IMR-90 (cell line): ENCODE data around the gene EBF3. TPM values are rescaled to one million over a fixed set of nuclear protein-coding genes. Genes with fewer than 3 reads are reported as not detected.

Source experiments
- ATAC-seq: fragments of 200-7000 bp; cut with Tn5 transposase; 2 replicates; pipeline ENCODE4 v1.9.1; 2020; ENCODE audit warnings: low read depth, mild to moderate bottlenecking, moderate library complexity
- BruUV-seq: library from RNA; stranded (reverse); fragments of 400-500 nt; replicated peaks from 2 replicates; lab custom pipeline; 2021; lab: Mats Ljungman, UMichigan
- CTCF ChIA-PET: fragments of 300-600 bp; formaldehyde crosslinking; extraction: SDS; loops from one replicate; lab custom pipeline; 2021; ENCODE audit warnings: antibody characterized with exemption; lab: Yijun Ruan, JAX
- POLR2A ChIA-PET: fragments of 300-600 bp; sonication (Branson Sonifier 250); formaldehyde crosslinking; loops from one replicate; lab custom pipeline; 2022; ENCODE audit warnings: antibody characterized with exemption; ENCODE audit not compliant: unreplicated experiment; lab: Charles Lee
- DNase-seq: peaks from one replicate; pipeline ENCODE4 v3.0.0; 2013
- H2AFZ ChIP-seq: replicated peaks from 2 replicates; pipeline ENCODE3; 2013; ENCODE audit warnings: low read length, mild to moderate bottlenecking; ENCODE audit not compliant: poor library complexity
- H2AK5ac ChIP-seq: 2 replicates; pipeline ENCODE4 v1.6.1; 2013; ENCODE audit warnings: low read depth, low read length, inconsistent platforms
- H2AK9ac ChIP-seq: replicated peaks from 2 replicates; pipeline ENCODE3; 2013; ENCODE audit warnings: mild to moderate bottlenecking, low read depth, low read length, moderate library complexity; ENCODE audit not compliant: poor library complexity
- H2BK120ac ChIP-seq: 2 replicates; pipeline ENCODE4 v1.6.1; 2013; ENCODE audit warnings: low read depth, low read length, inconsistent platforms
- H2BK15ac ChIP-seq: 3 replicates; pipeline ENCODE4 v1.6.1; 2013; ENCODE audit warnings: low read depth, low read length, inconsistent platforms
- H2BK20ac ChIP-seq: 2 replicates; pipeline ENCODE4 v1.6.1; 2013; ENCODE audit warnings: low read depth, mild to moderate bottlenecking, inconsistent platforms, low read length, moderate library complexity
- H2BK5ac ChIP-seq: 2 replicates; pipeline ENCODE4 v1.6.1; 2013; ENCODE audit warnings: mild to moderate bottlenecking, low read depth, low read length, inconsistent platforms; ENCODE audit not compliant: poor library complexity, severe bottlenecking
- H3K14ac ChIP-seq: replicated peaks from 2 replicates; pipeline ENCODE4 v1.6.1; 2013; ENCODE audit warnings: low read depth, low read length, inconsistent platforms
- H3K18ac ChIP-seq: 2 replicates; pipeline ENCODE4 v1.6.1; 2013; ENCODE audit warnings: low read depth, low read length, control low read depth
- H3K23ac ChIP-seq: 2 replicates; pipeline ENCODE4 v1.6.1; 2013; ENCODE audit warnings: low read depth, low read length, inconsistent platforms
- H3K27ac ChIP-seq: 2 replicates; pipeline ENCODE4 v1.5.1; 2013; ENCODE audit warnings: mild to moderate bottlenecking, control low read depth, low read length; ENCODE audit not compliant: insufficient read depth
- H3K27me3 ChIP-seq: 2 replicates; pipeline ENCODE4 v1.6.1; 2013; ENCODE audit warnings: low read length; ENCODE audit not compliant: control insufficient read depth, insufficient read depth
- H3K36me3 ChIP-seq: 2 replicates; pipeline ENCODE4 v1.6.1; 2013; ENCODE audit warnings: low read length, mixed read lengths; ENCODE audit not compliant: control insufficient read depth, insufficient read depth
- H3K4ac ChIP-seq: 2 replicates; pipeline ENCODE4 v1.6.1; 2013; ENCODE audit warnings: low read depth, low read length, inconsistent platforms
- H3K4me1 ChIP-seq: 2 replicates; pipeline ENCODE4 v1.6.1; 2013; ENCODE audit warnings: low read length, mixed read lengths; ENCODE audit not compliant: control insufficient read depth, insufficient read depth
- H3K4me2 ChIP-seq: 2 replicates; pipeline ENCODE4 v1.6.1; 2013; ENCODE audit warnings: low read depth, mild to moderate bottlenecking, control low read depth, low read length, moderate library complexity
- H3K4me3 ChIP-seq: 2 replicates; pipeline ENCODE4 v1.5.1; 2013; ENCODE audit warnings: low read depth, mild to moderate bottlenecking, control low read depth, low read length, moderate library complexity; ENCODE audit not compliant: insufficient read depth
- H3K56ac ChIP-seq: 2 replicates; pipeline ENCODE4 v1.6.1; 2013; ENCODE audit warnings: low read length, inconsistent platforms; ENCODE audit not compliant: insufficient read depth; ENCODE audit errors: extremely low read depth
- H3K79me1 ChIP-seq, 2 experiments: 2 replicates each; pipeline ENCODE4 v1.6.1; 2013; ENCODE audit warnings: low read length in 2 of 2, inconsistent platforms in 1 of 2, low read depth in 1 of 2
- H3K9ac ChIP-seq: 2 replicates; pipeline ENCODE4 v1.6.1; 2013; ENCODE audit warnings: low read depth, low read length, control low read depth
- H3K9me1 ChIP-seq: 2 replicates; pipeline ENCODE4 v1.6.1; 2013; ENCODE audit warnings: low read length, inconsistent platforms; ENCODE audit not compliant: insufficient read depth
- H3K9me3 ChIP-seq: 2 replicates; pipeline ENCODE4 v1.6.1; 2013; ENCODE audit warnings: low read length; ENCODE audit not compliant: control insufficient read depth, insufficient read depth
- H4K20me1 ChIP-seq: 2 replicates; pipeline ENCODE4 v1.6.1; 2013; ENCODE audit warnings: low read length, inconsistent platforms; ENCODE audit not compliant: insufficient read depth
- H4K5ac ChIP-seq: 2 replicates; pipeline ENCODE4 v1.6.1; 2013; ENCODE audit warnings: mild to moderate bottlenecking, low read depth, low read length, control low read depth
- H4K8ac ChIP-seq, 2 experiments: 2 replicates each; pipeline ENCODE4 v1.6.1; 2013; ENCODE audit warnings: low read depth in 2 of 2, low read length in 2 of 2, control low read depth in 1 of 2, inconsistent platforms in 1 of 2
- H4K91ac ChIP-seq: 2 replicates; pipeline ENCODE4 v1.6.1; 2013; ENCODE audit warnings: low read depth, low read length, inconsistent platforms; ENCODE audit not compliant: insufficient read depth
- CEBPB ChIP-seq: IDR thresholded peaks from 2 replicates; pipeline ENCODE4 v1.6.1; 2012; ENCODE audit warnings: low read depth, low read length, improper control_type of control experiment
- MAZ ChIP-seq: IDR thresholded peaks from 2 replicates; pipeline ENCODE4 v1.6.1; 2012; ENCODE audit warnings: low read depth, mild to moderate bottlenecking, low read length, improper control_type of control experiment, moderate library complexity, borderline replicate concordance
- POLR2A ChIP-seq: IDR thresholded peaks from 2 replicates; pipeline ENCODE4 v1.6.1; 2012; ENCODE audit warnings: mild to moderate bottlenecking, low read depth, low read length
- RAD21 ChIP-seq: IDR thresholded peaks from 2 replicates; pipeline ENCODE4 v1.6.1; 2012; ENCODE audit warnings: low read length, improper control_type of control experiment
- RFX5 ChIP-seq: IDR thresholded peaks from 2 replicates; pipeline ENCODE4 v1.8.0; 2012; ENCODE audit warnings: low read depth, mild to moderate bottlenecking, low read length, moderate library complexity
- WGBS, 2 experiments: methylation state at CpG; one replicate each; pipeline versions ENCODE4 v1.1.5 to v1.1.7; 2013; ENCODE audit warnings: missing lambda C conversion rate in 2 of 2; ENCODE audit not compliant: insufficient read length in 1 of 2; ENCODE audit errors: extremely low coverage in 2 of 2; 5-methylcytosine and 5-hydroxymethylcytosine counted together
- dilution Hi-C: fragments of 300-500 bp; cut with HindIII; formaldehyde crosslinking; loops from one replicate; pipeline ENCODE4 v1.14.3; 2018; ENCODE audit warnings: low sequenced_read_pairs; ENCODE audit not compliant: unreplicated experiment
- in situ Hi-C: fragments of 300-500 bp; cut with MboI; formaldehyde crosslinking; loops from 3 replicates; pipeline ENCODE4 v1.14.3; 2019; ENCODE audit warnings: low sequenced_read_pairs, inconsistent platforms, mixed read lengths
- intact Hi-C: fragments of 100-400 bp; cut with micrococcal nuclease; formaldehyde crosslinking; loops from 2 replicates; pipeline ENCODE4 v1.10.0; 2022
- polyA plus RNA-seq, 3 experiments: library from polyadenylated mRNA; depleted of rRNA; stranded (reverse); fragments of >200 nt; gene quantifications; 2 replicates each; pipeline ENCODE4 v1.2.3, GENCODE V29; 2012; ENCODE audit warnings: low replicate concordance in 1 of 3
- total RNA-seq: library from RNA; depleted of rRNA; stranded (reverse); fragments of >200 nt; gene quantifications from 2 replicates; pipeline ENCODE4 v1.2.3, GENCODE V29; 2012

Gene EBF3
- total and polyA plus RNA-seq, 2 of the 4 experiments (the other 2 are of a cell fraction) = 0.36 to 0.70 TPM

GRCh38 chr10:129912986-129913695, 50.9 kb downstream of the EBF3 start:
- Histone ChIP-seq H3K23ac (no peak overlapping the region), H2AFZ (no peak overlapping the region), H4K20me1 (no peaks in the 10 kb centered on the region), H2AK9ac (no peak overlapping the region), H2BK20ac (no peak overlapping the region), H4K5ac (no peak overlapping the region), H3K9me1 (no peaks in the 10 kb centered on the region), H2BK120ac (no peak overlapping the region), H3K79me1 (no peaks in the 10 kb centered on the region), H3K27ac (no peak overlapping the region), H3K4me1 (no peaks in the 10 kb centered on the region), H3K14ac (no peak overlapping the region), H3K9me3 (peaks cover 3% of the 10 kb centered on the region; the same call in 1 of the 2 replicates), H3K18ac (no peak overlapping the region), H3K4me2 (no peak overlapping the region), H3K4me3 (no peak overlapping the region), H4K8ac (no peak overlapping the region), H3K9ac (no peak overlapping the region), H3K27me3 (no peaks in the 10 kb centered on the region), H4K91ac (no peak overlapping the region), H3K56ac (no peak overlapping the region), H2BK15ac (no peak overlapping the region), H3K36me3 (no peaks in the 10 kb centered on the region), H2AK5ac (no peak overlapping the region), H2BK5ac (no peak overlapping the region), H3K4ac (no peak overlapping the region)
- POLR2A ChIA-PET = no interaction called here
- no peak for TF ChIP-seq POLR2A
- no peak for TF ChIP-seq MAZ
- no peak for TF ChIP-seq CEBPB
- no peak for TF ChIP-seq RFX5
- no peak for TF ChIP-seq RAD21
- no TSS peak for BruUV-seq
- in situ Hi-C loops = no loop called here
- DNase-seq = no peak
- CTCF ChIA-PET = interaction anchor here (0.6 kb wide), 1 partner anchor 197 kb away, joined by 6 read pairs; no protein-coding TSS in a partner anchor
- WGBS, 2 experiments = 34% methylated on average over 5 of the region's 15 CpGs; no CpG with 5 or more reads in 1 of the 2 experiments
- dilution Hi-C loops = no loop called here
- intact Hi-C loops = no loop called here
- no peak; the same call in none of the 2 replicates for ATAC-seq
